H7 (cell line): ENCODE results near the gene SPEF2. TPM values are rescaled to one million over a fixed set of nuclear protein-coding genes. Genes with fewer than 3 reads are reported as not detected.

ENCODE experiments used
- DNase-seq: peaks from one replicate; pipeline ENCODE4 v3.0.0; 2012
- H3K27me3 ChIP-seq: 2 replicates; pipeline ENCODE4 v1.6.0; 2011; ENCODE audit warnings: mild to moderate bottlenecking, low read length; ENCODE audit not compliant: control insufficient read depth, insufficient read depth
- H3K36me3 ChIP-seq: replicated peaks from 2 replicates; pipeline ENCODE4 v1.5.1; 2011; ENCODE audit warnings: low read length; ENCODE audit not compliant: control insufficient read depth, insufficient read depth
- H3K4me3 ChIP-seq: 2 replicates; pipeline ENCODE4 v1.5.1; 2011; ENCODE audit warnings: low read depth, mild to moderate bottlenecking, control low read depth, low read length, moderate library complexity; ENCODE audit not compliant: insufficient read depth
- total RNA-seq: library from RNA; depleted of rRNA; stranded (reverse); fragments of >200 nt; shearing (Covaris generic); gene quantifications from 2 replicates; pipeline ENCODE4 v1.2.3, GENCODE V29; 2014

The SPEF2 gene
- total RNA-seq, 1 experiment from 2014 or later: 0.07 TPM

- Histone ChIP-seq H3K36me3 (no peaks in the 10 kb centered on the region), H3K4me3 (no peak overlapping the region), H3K27me3 (no peaks in the 10 kb centered on the region)
- no peak for DNase-seq
Observed at GRCh38 chr5:35634326-35634725, 16.7 kb downstream of the SPEF2 start.

DNA sequence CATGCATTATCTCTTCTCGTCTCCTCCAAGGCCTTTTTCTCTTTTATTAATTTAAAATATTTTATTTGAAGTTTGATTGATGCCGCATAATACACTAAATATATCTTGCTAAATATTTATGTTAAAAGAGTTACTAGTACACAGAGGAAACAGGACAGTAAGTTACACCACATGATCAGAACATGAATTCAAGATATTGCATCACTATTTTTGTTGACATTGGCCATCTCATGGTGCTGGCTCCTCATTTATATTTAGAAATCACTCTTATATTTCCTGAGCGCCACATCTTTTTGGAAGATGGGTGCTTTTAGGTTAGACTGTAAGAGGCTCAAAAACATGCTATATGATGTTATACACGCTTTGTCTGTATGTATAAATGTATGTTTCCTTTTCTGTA is 23.0 kb downstream of the SPEF2 start:
- H3K4me3 ChIP-seq: no peak overlapping the region
- H3K36me3 ChIP-seq: no peaks in the 10 kb centered on the region
- no peaks in the 10 kb centered on the region for H3K27me3 ChIP-seq
- DNase-seq: no peak

- Histone ChIP-seq H3K4me3 (no peak overlapping the region), H3K36me3 (no peaks in the 10 kb centered on the region), H3K27me3 (no peaks in the 10 kb centered on the region)
- peak; percentile 7 for DNase-seq
Observed at GRCh38 chr5:35644543-35644942, 26.9 kb downstream of the SPEF2 start.

DNA sequence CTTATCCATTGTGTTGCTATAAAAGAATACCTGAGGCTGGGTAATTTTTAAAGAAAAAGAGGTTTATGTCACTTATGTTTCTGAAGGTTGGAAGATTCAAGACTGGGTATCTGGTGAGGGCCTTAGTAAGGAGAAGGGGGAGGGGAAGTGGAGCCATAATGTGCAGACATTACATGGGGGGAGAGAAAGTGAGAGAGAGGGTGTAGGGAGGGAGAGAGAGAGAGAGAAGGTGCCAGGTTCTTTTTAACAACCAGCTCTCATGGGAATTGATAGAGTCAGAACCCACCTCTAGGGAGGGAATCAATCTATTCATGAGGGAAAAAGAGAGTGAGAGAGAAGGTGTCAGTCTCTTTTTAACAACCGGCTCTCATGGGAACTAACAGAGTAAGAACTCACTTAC is 29.5 kb downstream of the SPEF2 start:
- DNase-seq: no peak
- Histone ChIP-seq H3K4me3 (no peak overlapping the region), H3K27me3 (no peaks in the 10 kb centered on the region), H3K36me3 (no peaks in the 10 kb centered on the region)

GRCh38 chr5:35647712-35648111 is 30.0 kb downstream of the SPEF2 start:
- Histone ChIP-seq H3K4me3 (no peak overlapping the region), H3K36me3 (no peaks in the 10 kb centered on the region), H3K27me3 (no peaks in the 10 kb centered on the region)
- DNase-seq: no peak

DNA sequence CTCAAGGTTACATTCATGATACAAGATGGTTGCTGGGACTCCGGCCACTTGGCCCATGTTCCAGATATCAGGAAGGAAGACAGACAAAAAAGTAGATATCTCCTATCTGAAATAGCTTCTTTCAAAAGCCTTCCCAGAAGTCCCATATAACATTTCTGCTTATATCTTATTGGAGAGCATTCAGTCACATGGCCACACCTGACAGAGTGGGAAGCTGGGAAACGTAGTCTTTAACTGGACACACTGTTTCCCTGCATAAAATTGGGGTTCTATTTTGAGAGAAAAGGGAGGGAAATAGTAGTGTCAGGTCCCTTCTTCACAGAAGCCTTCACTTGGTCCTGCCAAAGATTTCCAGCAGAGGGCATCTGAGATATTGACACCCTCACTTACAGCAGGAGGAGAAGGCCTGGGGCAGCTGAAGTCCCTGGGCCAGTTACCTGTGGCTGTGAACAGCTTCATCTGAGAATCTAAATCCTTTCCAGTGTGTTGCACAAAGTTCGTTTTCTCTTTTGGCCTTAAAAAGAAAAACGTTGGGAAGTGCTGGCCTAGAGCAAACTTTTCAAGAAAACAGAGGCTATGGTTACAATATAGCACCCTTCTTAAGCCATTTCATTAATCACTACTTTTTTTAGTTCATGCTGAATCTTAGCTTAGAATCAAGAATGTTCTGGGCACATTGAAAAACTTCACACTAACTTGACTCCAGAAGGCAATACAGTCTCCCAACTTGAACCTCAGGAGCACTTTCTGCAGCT is 33.5 kb downstream of the SPEF2 start:
- Histone ChIP-seq H3K4me3 (no peak overlapping the region), H3K27me3 (no peaks in the 10 kb centered on the region), H3K36me3 (no peaks in the 10 kb centered on the region)
- DNase-seq: peak; percentile 13

- no peak for DNase-seq
Observed at GRCh38 chr5:35656721-35657120, 39.1 kb downstream of the SPEF2 start.

DNA sequence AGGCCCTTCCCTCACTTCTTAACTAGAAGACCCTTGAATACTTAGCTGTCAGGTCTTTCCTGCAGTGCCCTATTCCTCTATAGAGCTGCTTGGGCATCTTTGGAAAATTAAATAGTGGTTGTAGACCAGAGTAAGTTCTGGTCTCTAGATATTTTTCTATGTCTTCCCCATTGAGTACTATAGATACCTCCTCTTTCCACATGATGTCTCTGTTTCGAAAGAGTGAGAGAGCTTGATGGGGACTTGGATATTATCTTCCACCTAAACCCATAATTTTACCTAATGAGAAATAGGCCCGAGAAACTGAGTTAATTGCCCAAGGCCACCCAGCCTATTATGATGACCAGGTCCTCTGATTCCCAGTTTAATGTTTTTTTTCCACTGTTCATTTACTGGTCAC is 40.2 kb downstream of the SPEF2 start:
- Histone ChIP-seq H3K36me3 (no peaks in the 10 kb centered on the region), H3K27me3 (no peaks in the 10 kb centered on the region), H3K4me3 (no peak overlapping the region)
- no peak for DNase-seq

More at GRCh38 chr5:35656721-35657120, 39.1 kb downstream of the SPEF2 start:
- Histone ChIP-seq H3K36me3 (no peaks in the 10 kb centered on the region), H3K27me3 (no peaks in the 10 kb centered on the region), H3K4me3 (no peak overlapping the region)

DNA sequence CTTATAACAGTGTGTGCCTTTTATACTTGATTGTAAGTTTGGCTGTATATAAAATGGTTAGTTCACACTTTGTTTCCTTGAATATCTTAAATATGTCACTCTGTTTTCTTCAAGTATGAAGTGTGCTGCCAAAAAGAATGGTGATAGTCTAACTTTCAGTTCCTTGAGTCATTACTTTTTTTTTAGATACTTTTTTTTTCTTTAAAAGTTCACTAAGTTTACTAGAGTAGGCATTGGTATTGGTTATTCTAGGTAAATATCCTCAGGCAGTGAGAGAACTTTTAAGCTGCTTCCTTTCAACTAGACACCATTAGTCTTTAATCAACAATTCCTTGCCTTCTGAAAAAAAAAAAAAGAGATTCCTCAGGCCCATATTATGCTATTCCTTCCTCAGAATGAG is 41.9 kb downstream of the SPEF2 start:
- H3K36me3 ChIP-seq: no peaks in the 10 kb centered on the region
- no peak for DNase-seq
- no peak overlapping the region for H3K4me3 ChIP-seq
- H3K27me3 ChIP-seq: no peaks in the 10 kb centered on the region

DNA sequence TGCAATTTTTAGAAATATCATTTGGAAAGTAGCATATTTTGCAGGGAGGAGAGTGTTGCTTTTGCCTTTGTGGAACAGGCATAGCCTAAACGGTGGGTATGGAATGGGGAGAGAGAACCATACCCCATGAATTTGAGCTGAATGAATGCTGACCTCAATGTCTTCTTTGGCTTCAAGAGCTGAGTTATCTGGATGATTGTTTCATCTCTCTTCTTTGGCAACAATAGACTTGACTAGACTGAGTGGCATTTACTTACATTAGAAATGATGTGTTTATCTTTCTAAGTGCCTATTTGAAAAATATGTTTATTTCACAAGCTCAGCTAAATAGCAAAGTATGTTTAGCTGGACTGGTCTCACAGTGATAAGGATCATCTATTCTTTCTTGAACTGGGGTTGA is 42.8 kb downstream of the SPEF2 start:
- Histone ChIP-seq H3K4me3 (no peak overlapping the region), H3K36me3 (no peaks in the 10 kb centered on the region), H3K27me3 (no peaks in the 10 kb centered on the region)
- no peak for DNase-seq

DNA sequence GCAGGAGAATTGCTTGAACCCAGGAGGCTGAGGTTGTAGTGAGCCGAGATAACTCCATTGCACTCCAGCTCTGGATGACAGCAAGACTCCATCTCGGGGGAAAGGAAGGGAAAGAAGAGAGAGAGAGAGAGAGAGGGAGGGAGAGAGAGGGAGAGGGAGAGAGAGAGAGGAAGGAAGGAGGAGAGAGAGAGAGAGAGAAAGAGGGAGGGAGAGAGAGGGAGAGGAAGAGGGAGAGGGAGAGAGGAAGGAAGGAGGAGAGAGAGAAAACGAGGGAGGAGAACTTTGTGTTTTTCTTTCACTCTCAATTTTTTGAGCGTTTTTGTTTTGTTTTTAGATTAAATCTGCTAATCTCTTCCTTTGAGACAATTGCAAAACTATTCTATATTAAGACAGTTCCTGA is 46.9 kb downstream of the SPEF2 start:
- H3K4me3 ChIP-seq: no peak overlapping the region
- no peaks in the 10 kb centered on the region for H3K27me3 ChIP-seq
- no peaks in the 10 kb centered on the region for H3K36me3 ChIP-seq

DNA sequence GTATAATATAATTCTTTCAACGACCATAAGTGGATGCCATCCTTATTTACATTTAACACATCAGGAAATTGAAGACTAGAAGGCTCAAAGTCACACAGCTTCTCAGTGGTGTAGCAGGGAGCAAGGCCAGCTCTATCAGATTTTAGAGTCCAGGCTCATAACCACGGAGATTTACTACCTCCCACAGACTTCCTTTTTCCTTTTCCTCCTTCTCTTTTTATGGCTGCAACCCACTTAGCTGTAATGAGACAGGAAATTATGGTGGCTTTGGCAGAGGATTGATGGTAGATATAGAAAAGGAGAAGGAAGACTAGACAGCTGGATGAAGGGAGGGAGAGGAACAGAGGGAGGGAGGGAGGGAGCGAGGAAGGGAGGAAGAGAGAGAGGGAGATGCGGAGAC is 47.4 kb downstream of the SPEF2 start:
- H3K4me3 ChIP-seq: no peak overlapping the region
- no peak for DNase-seq

More for the DNA sequence above, 46.9 kb downstream of the SPEF2 start:
- DNase-seq: no peak

DNA sequence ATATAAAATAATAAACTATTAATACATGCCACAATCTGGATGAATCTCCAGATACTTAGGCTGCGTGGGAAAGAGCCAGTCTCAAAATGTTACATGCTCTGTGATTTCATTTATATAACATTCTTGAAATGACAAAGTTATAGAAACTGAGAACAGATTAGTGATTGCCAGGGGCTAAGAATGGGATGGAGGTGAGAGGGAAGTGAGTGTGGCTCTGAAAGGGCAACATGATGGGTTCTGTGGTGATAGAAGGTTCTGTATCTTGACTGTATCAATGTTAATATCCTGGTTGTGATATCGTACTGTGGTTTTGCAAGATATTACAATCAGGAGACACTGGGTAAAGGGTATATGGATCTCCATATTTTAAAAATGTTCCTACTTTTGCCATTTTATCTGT is 50.7 kb downstream of the SPEF2 start:
- no peak for DNase-seq
- Histone ChIP-seq H3K4me3 (no peak overlapping the region), H3K27me3 (no peaks in the 10 kb centered on the region), H3K36me3 (no peaks in the 10 kb centered on the region)

More for the DNA sequence above, 47.4 kb downstream of the SPEF2 start:
- H3K27me3 ChIP-seq: no peaks in the 10 kb centered on the region
- no peaks in the 10 kb centered on the region for H3K36me3 ChIP-seq

DNA sequence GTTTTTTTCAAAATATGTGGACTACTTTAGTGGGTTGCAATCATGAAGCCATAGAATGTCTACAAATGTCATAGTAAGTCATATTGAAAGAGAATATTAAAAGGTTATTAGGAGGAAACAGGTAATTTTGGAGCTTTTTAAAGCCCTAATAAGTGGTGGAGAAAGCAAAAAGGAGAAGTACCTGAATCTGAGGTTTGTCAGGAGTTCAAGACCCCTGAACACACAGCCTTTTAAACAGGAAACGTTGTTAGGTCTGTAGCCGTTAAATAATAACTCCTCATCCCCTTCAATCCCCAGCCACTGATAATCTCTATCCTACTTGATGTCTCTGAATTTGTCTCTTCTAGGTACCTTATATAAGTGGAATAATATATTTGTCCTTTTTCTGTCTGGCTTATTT is 51.1 kb downstream of the SPEF2 start:
- Histone ChIP-seq H3K27me3 (no peaks in the 10 kb centered on the region), H3K4me3 (no peak overlapping the region), H3K36me3 (no peaks in the 10 kb centered on the region)
- no peak for DNase-seq

DNA sequence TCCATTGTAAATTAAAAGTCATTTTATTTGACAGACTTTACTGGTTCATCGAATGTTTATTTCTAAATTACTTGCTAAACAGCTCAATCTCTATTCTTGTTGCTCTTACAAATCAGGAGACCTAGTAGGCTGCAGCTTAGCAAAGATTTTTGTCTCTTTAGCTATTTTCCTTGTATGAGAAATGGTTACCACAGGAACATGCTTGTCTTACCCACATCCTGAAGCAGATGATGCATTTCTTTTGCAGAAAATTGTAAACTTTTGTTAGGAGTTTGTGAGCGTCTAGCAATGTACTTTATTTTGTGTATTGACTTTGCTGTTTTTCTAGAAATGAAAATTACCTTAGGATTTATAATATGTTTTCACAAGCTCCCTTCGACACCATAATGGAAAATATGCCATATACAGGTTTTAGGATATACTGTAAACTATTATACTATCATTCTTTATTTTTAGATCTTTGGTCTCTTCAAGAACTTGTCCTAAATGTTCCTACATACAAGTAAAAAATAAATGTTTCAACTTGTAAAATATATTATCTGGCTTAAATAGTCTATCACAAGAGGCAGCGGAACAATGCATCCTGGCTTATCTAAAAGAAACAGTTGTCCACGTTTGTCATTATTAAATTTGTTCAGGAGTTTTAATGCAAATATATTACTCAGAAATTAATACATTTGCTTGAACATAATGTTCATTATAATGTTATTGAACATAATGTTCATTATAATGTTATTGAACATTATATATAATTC is 54.1 kb downstream of the SPEF2 start:
- Histone ChIP-seq H3K4me3 (no peak overlapping the region), H3K27me3 (no peaks in the 10 kb centered on the region), H3K36me3 (no peaks in the 10 kb centered on the region)
- no peak for DNase-seq
